OCI-LY1 (cell line): ENCODE data around the gene TMEM184B.

Source experiments
- CTCF ChIP-seq: fragments of 200-600 bp; sonication (generic), shearing (Covaris generic); IDR thresholded peaks from 2 replicates; pipeline ENCODE4 v1.5.1; 2017; ENCODE audit warnings: mild to moderate bottlenecking, antibody characterized with exemption, low read length, moderate library complexity, mixed read lengths
- EZH2 ChIP-seq: fragments of 200-600 bp; sonication (generic), shearing (Covaris generic); IDR thresholded peaks from 2 replicates; pipeline ENCODE4 v1.8.0; 2017; ENCODE audit warnings: borderline replicate concordance, mixed run types, mild to moderate bottlenecking, antibody characterized with exemption, low read length, moderate library complexity, mixed read lengths

DNA sequence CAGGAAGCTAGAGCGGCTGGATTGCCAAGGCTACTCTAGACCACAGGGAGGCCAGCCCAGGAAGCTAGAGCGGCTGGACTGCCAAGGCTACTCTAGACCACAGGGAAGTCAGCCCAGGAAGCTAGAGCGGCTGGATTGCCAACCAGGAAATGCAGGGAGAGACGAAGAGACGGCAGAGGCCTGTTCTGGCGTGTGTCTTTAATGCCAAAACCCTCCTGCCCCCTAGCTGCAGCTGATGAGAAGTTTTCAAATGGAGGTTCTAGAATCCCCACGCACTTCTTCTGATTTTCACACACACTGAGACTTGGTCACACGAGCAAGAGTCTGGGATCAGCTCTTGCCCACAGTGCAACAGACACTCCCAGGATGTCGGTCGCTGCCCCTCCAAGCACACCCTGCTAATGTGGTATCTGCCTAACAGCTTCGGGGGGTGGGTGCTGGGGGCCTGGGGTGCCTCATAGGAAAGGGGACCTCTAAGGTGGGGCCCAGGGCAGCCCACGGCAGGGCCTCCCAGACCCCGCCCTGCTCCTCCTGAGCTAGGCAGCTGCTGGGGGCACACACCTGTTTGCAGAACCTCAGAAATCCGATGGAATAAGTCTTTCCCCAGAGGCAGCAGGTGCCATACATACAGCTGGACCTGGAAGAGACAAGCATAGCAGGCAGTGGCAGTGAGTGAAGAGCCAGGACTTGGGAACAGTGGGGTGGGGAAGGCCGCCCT lies 42.5 kb downstream of the TMEM184B start:
- TF ChIP-seq CTCF (peak; percentile 65), EZH2 (no peak)
